HG03103 (cell line): Measurements from ENCODE around the gene MRPL37.

ENCODE experiments used
- ATAC-seq: cut with Tn5 transposase; IDR thresholded peaks from one replicate; pipeline ENCODE4 v1.9.1; 2021; ENCODE audit warnings: low read depth; ENCODE audit not compliant: unreplicated experiment

The MRPL37 gene

GRCh38 chr1:54259546-54260140 is 59.7 kb downstream of the MRPL37 start:
- ATAC-seq, result no peak

GRCh38 chr1:54260810-54261209 is 60.8 kb downstream of the MRPL37 start:
- no peak for ATAC-seq

- no peak for ATAC-seq
These were observed 62.3 kb downstream of the MRPL37 start for GRCh38 chr1:54262244-54262643.

GRCh38 chr1:54263601-54264226 is 63.7 kb downstream of the MRPL37 start:
- ATAC-seq, result no peak

GRCh38 chr1:54265126-54265525 is 65.2 kb downstream of the MRPL37 start:
- no peak for ATAC-seq

GRCh38 chr1:54265659-54266058 is 65.7 kb downstream of the MRPL37 start:
- no peak for ATAC-seq

GRCh38 chr1:54266195-54266594 is 66.2 kb downstream of the MRPL37 start:
- no peak for ATAC-seq

GRCh38 chr1:54266908-54267307 is 66.9 kb downstream of the MRPL37 start:
- ATAC-seq, result no peak
